GM12874 (cell line): ENCODE data around the gene ZBTB38.

ENCODE experiments used
- CTCF ChIP-seq: IDR thresholded peaks from 2 replicates; pipeline ENCODE4 v1.5.1; 2011; ENCODE audit warnings: low read depth, mild to moderate bottlenecking, control low read depth, low read length, moderate library complexity; ENCODE audit not compliant: insufficient read depth

The ZBTB38 gene

GRCh38 chr3:141328286-141329166, 39.8 kb upstream of the ZBTB38 start:
- no peak for TF ChIP-seq CTCF

GRCh38 chr3:141330235-141330634, 38.1 kb upstream of the ZBTB38 start:
- TF ChIP-seq CTCF: no peak

- no peak for TF ChIP-seq CTCF
Observed at GRCh38 chr3:141330718-141331376, 37.5 kb upstream of the ZBTB38 start.

- no peak for TF ChIP-seq CTCF
Observed at GRCh38 chr3:141331377-141332318, 36.7 kb upstream of the ZBTB38 start.

GRCh38 chr3:141332416-141332815, 35.9 kb upstream of the ZBTB38 start:
- no peak for TF ChIP-seq CTCF

- no peak for TF ChIP-seq CTCF
Observed at GRCh38 chr3:141333836-141334626, 34.3 kb upstream of the ZBTB38 start.
